Smooth muscle cell (in vitro differentiated cells): Measurements from ENCODE around the gene ARHGAP26. TPM values are rescaled to one million over a fixed set of nuclear protein-coding genes. Genes with fewer than 3 reads are reported as not detected.

Experiments
- DNase-seq: peaks from one replicate; lab custom pipeline; 2025; ENCODE audit not compliant: unreplicated experiment; lab: John Stamatoyannopoulos, UW
- H2AFZ ChIP-seq: fragments of 200-600 bp; sonication (generic); 2 replicates; pipeline ENCODE4 v1.6.0; 2016; ENCODE audit warnings: antibody characterized with exemption, low read depth, mild to moderate bottlenecking
- H3F3A ChIP-seq: fragments of 200-600 bp; sonication (generic); 2 replicates; pipeline ENCODE4 v1.6.0; 2017; ENCODE audit warnings: antibody characterized with exemption, low read depth
- H3K27ac ChIP-seq: fragments of 200-600 bp; sonication (generic); 2 replicates; pipeline ENCODE4 v1.5.1; 2016; ENCODE audit warnings: low read depth, mild to moderate bottlenecking
- H3K27me3 ChIP-seq: fragments of 200-600 bp; sonication (generic); 2 replicates; pipeline ENCODE4 v1.6.1; 2016; ENCODE audit warnings: low read depth, mild to moderate bottlenecking
- H3K36me3 ChIP-seq: fragments of 200-600 bp; sonication (generic); 2 replicates; pipeline ENCODE4 v1.5.1; 2016; ENCODE audit warnings: low read depth
- H3K4me1 ChIP-seq: fragments of 200-600 bp; sonication (generic); 2 replicates; pipeline ENCODE4 v1.5.1; 2016; ENCODE audit warnings: low read depth
- H3K4me2 ChIP-seq: fragments of 200-600 bp; sonication (generic); 2 replicates; pipeline ENCODE4 v1.6.0; 2016; ENCODE audit warnings: mild to moderate bottlenecking
- H3K4me3 ChIP-seq: fragments of 200-600 bp; sonication (generic); 2 replicates; pipeline ENCODE4 v1.5.1; 2016; ENCODE audit warnings: mild to moderate bottlenecking
- H3K79me2 ChIP-seq: fragments of 200-600 bp; sonication (generic); 2 replicates; pipeline ENCODE4 v1.6.0; 2016; ENCODE audit warnings: low read depth, mild to moderate bottlenecking
- H3K9ac ChIP-seq: fragments of 200-600 bp; sonication (generic); 2 replicates; pipeline ENCODE4 v1.6.0; 2016; ENCODE audit warnings: low read depth
- H3K9me3 ChIP-seq: fragments of 200-600 bp; sonication (generic); replicated peaks from 2 replicates; pipeline ENCODE4 v1.5.1; 2016; ENCODE audit warnings: low read depth
- H4K20me1 ChIP-seq: fragments of 200-600 bp; sonication (generic); 2 replicates; pipeline ENCODE4 v1.6.0; 2016; ENCODE audit warnings: low read depth
- WGBS: methylation state at CpG from one replicate; pipeline ENCODE4 v1.1.7; 2016; ENCODE audit warnings: low lambda C conversion rate; 5-methylcytosine and 5-hydroxymethylcytosine counted together
- polyA plus RNA-seq: library from polyadenylated mRNA; unstranded; fragments of >200 nt; fragmentation: Nextera tagmentation; extraction: Ambion mirVana; gene quantifications from 2 replicates; pipeline ENCODE4 v1.2.1, GENCODE V29; 2016
- total RNA-seq: library from RNA; depleted of rRNA; stranded (reverse); fragments of >200 nt; gene quantifications from 2 replicates; pipeline ENCODE4 v1.2.3, GENCODE V29; 2014
- TF ChIP-seq, protein P1 (sequence below): fragments of 200-600 bp; sonication (generic); IDR thresholded peaks from 2 replicates; pipeline ENCODE4 v1.5.1; 2017; ENCODE audit warnings: borderline replicate concordance, mild to moderate bottlenecking, antibody characterized with exemption; ENCODE audit not compliant: insufficient read depth, poor library complexity, severe bottlenecking

Gene ARHGAP26
- total and polyA plus RNA-seq, 2 experiments from 2014 or later = 2.2 to 5.1 TPM

DNA sequence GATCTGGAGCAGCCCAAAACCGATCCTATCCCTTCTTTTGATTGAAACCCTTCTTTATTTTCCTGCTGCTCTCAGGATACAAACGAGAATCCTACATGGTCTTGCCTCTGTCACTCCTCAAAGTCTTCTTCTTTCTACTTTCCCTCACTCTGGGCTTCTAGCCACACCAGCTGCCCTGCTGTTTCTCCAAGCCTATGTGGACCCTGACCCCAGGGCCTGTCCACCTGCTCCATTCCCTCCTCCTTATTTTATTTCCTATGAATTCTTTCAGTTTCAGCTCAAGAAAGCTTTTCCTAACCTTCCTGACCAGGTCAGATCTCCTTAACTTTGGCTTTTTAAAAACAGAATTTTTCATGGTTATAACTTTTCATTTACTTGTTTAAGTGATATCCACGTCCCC lies 141.0 kb downstream of the ARHGAP26 start:
- Histone ChIP-seq H3K27ac (no peak overlapping the region), H4K20me1 (no peaks in the 10 kb centered on the region), H3K27me3 (no peaks in the 10 kb centered on the region), H3F3A (no peaks in the 10 kb centered on the region), H2AFZ (no peak overlapping the region), H3K9me3 (no peaks in the 10 kb centered on the region), H3K4me2 (no peak overlapping the region), H3K4me1 (no peaks in the 10 kb centered on the region), H3K9ac (no peak overlapping the region), H3K4me3 (no peak overlapping the region), H3K36me3 (no peaks in the 10 kb centered on the region), H3K79me2 (no peaks in the 10 kb centered on the region)
- 86% methylated on average over 3 of the region's 3 CpGs for WGBS
- no peak for DNase-seq
- TF ChIP-seq, protein P1, sequence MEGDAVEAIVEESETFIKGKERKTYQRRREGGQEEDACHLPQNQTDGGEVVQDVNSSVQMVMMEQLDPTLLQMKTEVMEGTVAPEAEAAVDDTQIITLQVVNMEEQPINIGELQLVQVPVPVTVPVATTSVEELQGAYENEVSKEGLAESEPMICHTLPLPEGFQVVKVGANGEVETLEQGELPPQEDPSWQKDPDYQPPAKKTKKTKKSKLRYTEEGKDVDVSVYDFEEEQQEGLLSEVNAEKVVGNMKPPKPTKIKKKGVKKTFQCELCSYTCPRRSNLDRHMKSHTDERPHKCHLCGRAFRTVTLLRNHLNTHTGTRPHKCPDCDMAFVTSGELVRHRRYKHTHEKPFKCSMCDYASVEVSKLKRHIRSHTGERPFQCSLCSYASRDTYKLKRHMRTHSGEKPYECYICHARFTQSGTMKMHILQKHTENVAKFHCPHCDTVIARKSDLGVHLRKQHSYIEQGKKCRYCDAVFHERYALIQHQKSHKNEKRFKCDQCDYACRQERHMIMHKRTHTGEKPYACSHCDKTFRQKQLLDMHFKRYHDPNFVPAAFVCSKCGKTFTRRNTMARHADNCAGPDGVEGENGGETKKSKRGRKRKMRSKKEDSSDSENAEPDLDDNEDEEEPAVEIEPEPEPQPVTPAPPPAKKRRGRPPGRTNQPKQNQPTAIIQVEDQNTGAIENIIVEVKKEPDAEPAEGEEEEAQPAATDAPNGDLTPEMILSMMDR = no peak

DNA sequence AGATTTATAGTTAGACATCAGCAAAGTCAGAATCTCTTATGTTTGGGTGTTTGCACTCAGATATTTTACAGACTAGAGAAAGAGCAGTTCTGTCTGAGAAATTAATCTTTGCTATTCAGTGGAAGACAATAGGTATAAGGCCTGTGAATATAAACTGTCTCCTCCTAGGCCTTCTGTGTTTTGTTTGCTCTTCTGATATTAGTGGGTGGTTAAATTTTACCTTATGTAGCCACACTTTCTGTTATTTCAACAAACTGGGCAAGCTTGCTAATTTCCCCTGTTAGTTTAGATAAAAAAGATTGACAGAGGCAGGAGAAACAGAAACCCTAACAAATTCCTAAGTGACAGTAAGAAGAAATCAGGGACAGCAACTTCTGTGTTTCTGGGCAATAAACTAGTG lies 141.6 kb downstream of the ARHGAP26 start:
- Histone ChIP-seq H3K79me2 (no peaks in the 10 kb centered on the region), H4K20me1 (no peaks in the 10 kb centered on the region), H3K27ac (no peak overlapping the region), H3K9me3 (no peaks in the 10 kb centered on the region), H3K4me3 (no peak overlapping the region), H3K4me2 (no peak overlapping the region), H3K27me3 (no peaks in the 10 kb centered on the region), H3K4me1 (no peaks in the 10 kb centered on the region), H2AFZ (no peak overlapping the region), H3F3A (no peaks in the 10 kb centered on the region), H3K9ac (no peak overlapping the region), H3K36me3 (no peaks in the 10 kb centered on the region)
- DNase-seq = no peak
- TF ChIP-seq, protein P1 = no peak

DNA sequence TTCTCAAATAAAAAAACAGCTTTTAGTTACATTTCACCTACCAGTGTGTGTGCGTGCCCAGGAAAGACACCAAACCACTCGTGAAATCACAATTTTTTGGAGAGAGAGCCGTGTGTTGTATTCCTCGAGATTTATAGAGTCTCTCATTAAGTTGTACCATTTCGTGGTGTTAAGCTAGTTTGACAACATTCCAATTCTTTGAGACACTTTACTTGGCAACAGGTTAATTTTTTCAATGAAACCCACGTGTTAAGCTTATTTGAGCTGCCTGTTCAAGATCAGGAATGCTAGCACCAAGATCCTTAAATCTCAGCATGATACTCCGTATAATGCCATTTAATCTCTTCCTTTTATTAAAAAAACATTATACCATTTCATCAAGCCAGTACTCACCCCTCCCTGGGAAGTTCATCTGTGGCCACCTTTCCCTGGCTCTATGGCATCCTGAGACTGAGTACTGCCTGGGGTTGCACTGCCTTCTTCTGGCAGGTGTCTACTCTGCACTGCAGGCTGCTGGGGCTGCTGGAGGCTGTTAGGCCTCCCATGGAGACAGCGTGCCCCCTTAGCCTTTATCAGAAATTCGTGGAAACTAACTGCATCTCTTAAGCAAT lies 143.7 kb downstream of the ARHGAP26 start:
- WGBS = 73% methylated on average over 9 of the region's 9 CpGs
- TF ChIP-seq, protein P1 = no peak
- Histone ChIP-seq H2AFZ (no peak overlapping the region), H3F3A (no peaks in the 10 kb centered on the region), H3K4me3 (no peak overlapping the region), H3K4me1 (no peaks in the 10 kb centered on the region), H3K27me3 (no peaks in the 10 kb centered on the region), H3K36me3 (no peaks in the 10 kb centered on the region), H3K9ac (no peak overlapping the region), H4K20me1 (no peaks in the 10 kb centered on the region), H3K4me2 (no peak overlapping the region), H3K27ac (no peak overlapping the region), H3K9me3 (no peaks in the 10 kb centered on the region), H3K79me2 (no peaks in the 10 kb centered on the region)
- DNase-seq = no peak

DNA sequence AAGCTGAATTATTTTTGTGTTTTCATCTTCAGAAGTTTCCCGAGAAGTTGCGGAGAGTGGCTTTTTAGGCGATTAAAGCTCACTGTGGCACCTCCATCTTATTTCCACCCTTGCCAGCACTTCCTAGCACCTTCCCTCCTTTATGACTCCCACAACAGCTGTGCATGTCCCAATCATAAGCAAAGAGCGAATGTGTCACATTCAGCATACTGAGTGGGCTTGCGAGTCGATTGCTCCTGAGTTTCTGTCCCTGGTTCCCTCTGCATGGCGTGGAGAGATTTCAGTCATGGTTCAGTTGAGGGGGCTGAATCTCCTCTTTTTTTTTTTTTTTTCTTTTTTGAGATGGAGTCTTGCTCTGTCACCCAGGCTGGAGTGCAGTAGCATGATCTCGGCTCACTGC lies 144.9 kb downstream of the ARHGAP26 start:
- H3K9me3 ChIP-seq = no peaks in the 10 kb centered on the region
- H3K79me2 ChIP-seq = no peaks in the 10 kb centered on the region
- no peak overlapping the region for H3K4me2 ChIP-seq
- TF ChIP-seq, protein P1 = no peak
- H2AFZ ChIP-seq = no peak overlapping the region
- no peak overlapping the region for H3K4me3 ChIP-seq
- H3K36me3 ChIP-seq = no peaks in the 10 kb centered on the region
- WGBS = 99% methylated on average over 8 of the region's 8 CpGs
- no peaks in the 10 kb centered on the region for H3F3A ChIP-seq
- H3K9ac ChIP-seq = no peak overlapping the region
- no peaks in the 10 kb centered on the region for H4K20me1 ChIP-seq
- no peaks in the 10 kb centered on the region for H3K27me3 ChIP-seq
- no peak overlapping the region for H3K27ac ChIP-seq
- DNase-seq = no peak
- H3K4me1 ChIP-seq = no peaks in the 10 kb centered on the region
